PC-3 (cell line): Measurements from ENCODE around the gene NKTR. TPM values are rescaled to one million over a fixed set of nuclear protein-coding genes. Genes with fewer than 3 reads are reported as not detected.

Experiments used
- ATAC-seq: fragments of 200-7000 bp; cut with Tn5 transposase; 2 replicates; pipeline ENCODE4 v1.9.1; 2020; ENCODE audit warnings: mild to moderate bottlenecking, moderate library complexity
- BruUV-seq: library from RNA; stranded (reverse); fragments of 400-500 nt; replicated peaks from 2 replicates; lab custom pipeline; 2021; lab: Mats Ljungman, UMichigan
- CTCF ChIA-PET: fragments of 300-600 bp; sonication (Branson Sonifier 250); formaldehyde crosslinking; loops from one replicate; lab custom pipeline; 2022; ENCODE audit warnings: antibody characterized with exemption; lab: Charles Lee
- POLR2A ChIA-PET: fragments of 300-600 bp; sonication (Branson Sonifier 250); formaldehyde crosslinking; loops from one replicate; lab custom pipeline; 2022; ENCODE audit warnings: antibody characterized with exemption; ENCODE audit not compliant: unreplicated experiment; lab: Charles Lee
- DNase-seq: peaks from one replicate; pipeline ENCODE4 v3.0.0-alpha.2; 2015
- H2AFZ ChIP-seq: fragments of 300-600 bp; sonication (generic); 2 replicates; pipeline ENCODE4 v1.6.0; 2016; ENCODE audit warnings: antibody characterized with exemption, low read length
- H3F3A ChIP-seq: fragments of 300-600 bp; sonication (generic); one replicate; pipeline ENCODE4 v1.6.0; 2017; ENCODE audit warnings: antibody characterized with exemption, low read length, control low read depth, mild to moderate bottlenecking; ENCODE audit not compliant: unreplicated experiment
- H3K27ac ChIP-seq: fragments of 300-600 bp; sonication (generic); 2 replicates; pipeline ENCODE4 v1.5.1; 2016; ENCODE audit warnings: mild to moderate bottlenecking, low read length
- H3K27me3 ChIP-seq: fragments of 300-600 bp; sonication (generic); 2 replicates; pipeline ENCODE4 v1.6.1; 2016; ENCODE audit warnings: low read length, mixed read lengths
- H3K36me3 ChIP-seq: fragments of 300-600 bp; sonication (generic); 2 replicates; pipeline ENCODE4 v1.6.1; 2016; ENCODE audit warnings: low read depth, mixed run types, low read length, mixed read lengths
- H3K4me1 ChIP-seq: fragments of 300-600 bp; sonication (generic); 2 replicates; pipeline ENCODE4 v1.5.1; 2016; ENCODE audit warnings: low read length; ENCODE audit not compliant: insufficient read depth
- H3K4me2 ChIP-seq: fragments of 300-600 bp; sonication (generic); 2 replicates; pipeline ENCODE4 v1.6.0; 2016; ENCODE audit warnings: low read length
- H3K4me3 ChIP-seq: fragments of 300-600 bp; sonication (generic); 2 replicates; pipeline ENCODE4 v1.5.1; 2016; ENCODE audit warnings: mild to moderate bottlenecking, low read length, mixed read lengths
- H3K79me2 ChIP-seq: fragments of 300-600 bp; sonication (generic); 2 replicates; pipeline ENCODE4 v1.6.1; 2017; ENCODE audit warnings: low read length, mixed read lengths
- H3K9ac ChIP-seq: fragments of 300-600 bp; sonication (generic); 2 replicates; pipeline ENCODE4 v1.6.0; 2016; ENCODE audit warnings: mild to moderate bottlenecking, low read length
- H3K9me2 ChIP-seq: fragments of 300-600 bp; sonication (generic); replicated peaks from 2 replicates; pipeline ENCODE4 v1.6.1; 2016; ENCODE audit warnings: mixed run types, low read length, mixed read lengths
- H3K9me3 ChIP-seq: fragments of 300-600 bp; sonication (generic); 2 replicates; pipeline ENCODE4 v1.6.1; 2016; ENCODE audit warnings: low read length, mixed read lengths
- H4K20me1 ChIP-seq: fragments of 300-600 bp; sonication (generic); 2 replicates; pipeline ENCODE4 v1.6.1; 2016; ENCODE audit warnings: low read length, mixed read lengths
- CTCF ChIP-seq: fragments of 300-600 bp; sonication (generic); conservative IDR thresholded peaks from 2 replicates; pipeline ENCODE4 v1.5.1; 2017; ENCODE audit warnings: antibody characterized with exemption, low read depth, mild to moderate bottlenecking, low read length
- EZH2 ChIP-seq: fragments of 300-600 bp; sonication (generic); IDR thresholded peaks from one replicate; pipeline ENCODE4 v1.6.1; 2017; ENCODE audit warnings: antibody characterized with exemption, mild to moderate bottlenecking, low read length; ENCODE audit not compliant: unreplicated experiment
- EZH2phosphoT487 ChIP-seq: fragments of 300-600 bp; sonication (generic); IDR thresholded peaks from 2 replicates; pipeline ENCODE4 v1.6.1; 2018; ENCODE audit warnings: mild to moderate bottlenecking, antibody characterized with exemption, low read length, borderline replicate concordance
- intact Hi-C: fragments of 100-400 bp; cut with micrococcal nuclease; formaldehyde crosslinking; loops from 2 replicates; pipeline ENCODE4 v1.9.0; 2023
- total RNA-seq: library from RNA; depleted of rRNA; stranded (reverse); fragments of >200 nt; gene quantifications from 2 replicates; pipeline ENCODE4 v1.2.3, GENCODE V29; 2014

The NKTR gene
- total RNA-seq, 1 experiment from 2014 or later = 37.6 TPM

GRCh38 chr3:42613462-42613861, 13.0 kb downstream of the NKTR start:
- Histone ChIP-seq H3K4me2 (no peak overlapping the region), H3K27ac (no peak overlapping the region), H3K9ac (no peak overlapping the region), H3K36me3 (peaks cover 16% of the 10 kb centered on the region; the same call in 1 of the 2 replicates), H3K27me3 (no peaks in the 10 kb centered on the region), H3K9me2 (no peaks in the 10 kb centered on the region), H3K4me3 (no peak overlapping the region), H4K20me1 (0 out of 2 replicates have a peak, but pooled peaks cover 7% of the 10 kb centered on the region), H3K9me3 (no peaks in the 10 kb centered on the region), H3K79me2 (peaks cover 88% of the 10 kb centered on the region), H3K4me1 (no peaks in the 10 kb centered on the region), H2AFZ (no peak overlapping the region), H3F3A (peaks cover 4% of the 10 kb centered on the region)
- intact Hi-C loops = loop anchor here (1.0 to 5.0 kb wide), 2 partner anchors 8 to 36 kb away; no protein-coding TSS in a partner anchor
- DNase-seq = peak; percentile 53
- no TSS peak for BruUV-seq
- no peak for TF ChIP-seq EZH2phosphoT487
- peak; percentile 71 for TF ChIP-seq CTCF
- ATAC-seq = peak; percentile 74
- CTCF ChIA-PET = interaction anchor here (0.7 to 0.8 kb wide), 3 partner anchors 11 to 67 kb away, joined by 3 to 5 read pairs (median 3); partner anchors contain the start of gene NKTR
- POLR2A ChIA-PET = no interaction called here

DNA sequence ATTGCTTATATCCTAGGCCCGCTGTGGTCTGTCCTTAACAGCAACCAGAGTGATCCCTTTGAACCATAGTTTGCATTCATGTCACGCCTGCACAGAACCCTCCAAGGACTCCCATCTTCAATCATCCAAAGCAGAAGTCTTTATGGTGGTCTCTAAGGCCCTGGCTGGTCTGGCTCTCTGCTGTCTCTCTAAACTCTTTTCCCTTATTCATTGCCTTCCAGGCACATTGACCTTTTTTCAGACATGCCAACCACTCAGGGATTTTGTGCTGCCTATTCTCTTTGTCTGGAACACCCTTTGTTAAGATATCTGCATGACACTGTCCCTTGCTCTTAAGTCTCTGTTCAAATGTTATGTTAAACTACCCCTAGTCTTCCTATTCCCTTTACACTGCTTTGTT, 31.1 kb downstream of the NKTR start:
- H3K79me2 ChIP-seq = no peaks in the 10 kb centered on the region
- H3K9me3 ChIP-seq = no peaks in the 10 kb centered on the region
- DNase-seq (no peak), ATAC-seq (no peak)
- H2AFZ ChIP-seq = no peak overlapping the region
- H3K4me1 ChIP-seq = no peaks in the 10 kb centered on the region
- H3K27me3 ChIP-seq = no peaks in the 10 kb centered on the region
- H3K9ac ChIP-seq = no peak overlapping the region
- peaks cover 73% of the 10 kb centered on the region for H3K36me3 ChIP-seq
- intact Hi-C loops = no loop called here
- H3K4me2 ChIP-seq = no peak overlapping the region
- H3K4me3 ChIP-seq = no peak overlapping the region
- H3K27ac ChIP-seq = no peak overlapping the region
- ChIA-PET CTCF (no interaction called here), POLR2A (no interaction called here)
- no peaks in the 10 kb centered on the region for H4K20me1 ChIP-seq
- BruUV-seq = no TSS peak
- H3F3A ChIP-seq = no peaks in the 10 kb centered on the region
- TF ChIP-seq CTCF (no peak), EZH2phosphoT487 (no peak), EZH2 (no peak)
- no peaks in the 10 kb centered on the region for H3K9me2 ChIP-seq

GRCh38 chr3:42632146-42632545, 31.7 kb downstream of the NKTR start:
- intact Hi-C loops = no loop called here
- Histone ChIP-seq H3K9ac (no peak overlapping the region), H3K27ac (no peak overlapping the region), H4K20me1 (no peaks in the 10 kb centered on the region), H3K36me3 (peaks cover 77% of the 10 kb centered on the region), H3K9me3 (no peaks in the 10 kb centered on the region), H3K9me2 (no peaks in the 10 kb centered on the region), H3K79me2 (no peaks in the 10 kb centered on the region), H2AFZ (no peak overlapping the region), H3K4me2 (no peak overlapping the region), H3K27me3 (no peaks in the 10 kb centered on the region), H3K4me3 (no peak overlapping the region), H3K4me1 (no peaks in the 10 kb centered on the region), H3F3A (no peaks in the 10 kb centered on the region)
- BruUV-seq = no TSS peak
- POLR2A ChIA-PET = no interaction called here
- TF ChIP-seq EZH2 = no peak
- TF ChIP-seq CTCF = no peak
- TF ChIP-seq EZH2phosphoT487 = no peak
- CTCF ChIA-PET = no interaction called here
- ATAC-seq (peak; percentile 55; the same call in 1 of the 2 replicates), DNase-seq (no peak)
